Mucosa of gallbladder (tissue), 1 donor: ENCODE measurements around the gene SLC1A4. TPM values are rescaled to one million over a fixed set of nuclear protein-coding genes. Genes with fewer than 3 reads are reported as not detected.
A peak's percentile ranks its signal among the peaks of the same experiment; 100 is the strongest.
"Not testable (repeated sequence)": the region's sequence is repeated elsewhere in the genome, so short reads cannot be mapped to it uniquely, and the experiment has no call there.

Experiments used
- DNase-seq: peaks from one replicate; pipeline ENCODE4 v3.0.0-alpha.2; 2020; ENCODE audit warnings: low spot score
- total RNA-seq: library from RNA; stranded (reverse); gene quantifications from one replicate; pipeline ENCODE4 v1.2.1, GENCODE V29; 2021
- donor health status: DM: no; HTN: no; CAD: no.

Gene SLC1A4
- total RNA-seq, 1 donor from 2014 or later: 14.3 TPM

- no peak for DNase-seq
Measured at GRCh38 chr2:65026154-65026553, 37.0 kb downstream of the SLC1A4 start.

DNA sequence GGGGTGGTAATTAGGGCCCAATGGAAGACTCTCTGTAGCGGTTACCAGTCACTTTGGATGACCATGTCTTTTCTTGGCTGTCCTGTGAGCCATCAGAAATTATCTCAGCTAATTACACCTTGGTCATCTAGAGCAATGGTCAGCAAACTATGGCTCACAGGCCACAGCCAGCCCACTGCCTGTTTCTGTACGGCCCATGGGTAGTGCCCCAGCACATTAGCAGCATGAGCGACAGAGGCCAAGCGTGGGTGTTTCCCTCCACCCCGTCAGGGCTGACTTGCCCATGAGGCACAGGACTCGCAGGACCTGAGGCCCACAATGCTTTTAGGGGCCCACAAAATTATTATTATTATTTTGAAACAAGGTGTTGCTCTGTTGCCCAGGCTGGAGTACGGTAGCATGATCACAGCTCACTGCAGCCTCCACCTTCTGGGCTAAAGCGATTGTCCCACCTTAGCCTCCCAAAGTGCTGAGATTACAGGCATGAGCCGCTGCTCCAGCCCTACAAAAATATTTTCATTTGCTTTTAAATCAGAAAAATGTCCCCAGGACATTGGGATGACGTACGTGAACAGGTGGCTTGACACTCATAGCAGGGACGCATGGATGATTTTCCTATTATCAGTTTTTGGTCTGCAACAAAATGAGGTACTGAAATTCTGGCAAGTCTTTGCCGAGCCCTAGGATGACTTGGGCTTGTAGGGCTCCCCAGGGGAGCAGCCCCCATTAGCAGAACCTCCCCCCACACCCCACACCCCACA, 37.7 kb downstream of the SLC1A4 start:
- no peak for DNase-seq

- no peak for DNase-seq
Measured at GRCh38 chr2:65027616-65028244, 38.5 kb downstream of the SLC1A4 start.

GRCh38 chr2:65030476-65031332, 41.5 kb downstream of the SLC1A4 start:
- DNase-seq: no peak

DNA sequence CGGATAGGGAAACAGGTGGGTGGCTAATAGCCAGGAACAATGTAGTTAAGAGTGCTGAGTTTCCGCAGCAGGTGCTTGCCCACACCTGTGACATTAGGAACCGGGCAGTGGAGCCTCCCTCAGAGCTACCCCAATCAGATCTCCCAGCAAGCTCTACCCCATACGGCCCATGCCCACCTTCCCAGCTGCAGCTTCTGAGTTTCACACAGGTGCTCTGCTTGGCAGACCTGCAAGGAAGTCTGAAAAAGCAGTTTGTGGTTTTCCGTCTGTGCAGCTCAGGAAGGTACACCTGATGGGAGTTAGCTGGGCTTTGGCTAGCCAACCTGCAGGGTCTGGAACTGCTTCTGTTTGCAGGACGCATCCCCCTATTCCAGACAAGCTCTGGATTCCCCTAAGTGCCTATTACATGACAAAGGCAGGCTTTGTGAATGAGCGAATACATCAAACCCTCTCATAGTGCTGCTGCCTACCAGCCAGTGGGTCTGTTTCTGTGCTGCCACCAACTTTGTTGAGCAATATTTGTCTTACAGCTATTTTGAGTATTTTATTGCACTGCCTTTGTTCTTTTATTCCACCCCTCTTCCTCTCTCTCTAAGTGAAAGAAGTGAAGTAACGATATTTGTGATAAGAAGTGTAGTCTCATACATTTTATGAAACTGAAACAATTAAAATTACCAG, 42.3 kb downstream of the SLC1A4 start:
- no peak for DNase-seq

- no peak for DNase-seq
Measured at GRCh38 chr2:65032019-65032975, 43.1 kb downstream of the SLC1A4 start.

DNA sequence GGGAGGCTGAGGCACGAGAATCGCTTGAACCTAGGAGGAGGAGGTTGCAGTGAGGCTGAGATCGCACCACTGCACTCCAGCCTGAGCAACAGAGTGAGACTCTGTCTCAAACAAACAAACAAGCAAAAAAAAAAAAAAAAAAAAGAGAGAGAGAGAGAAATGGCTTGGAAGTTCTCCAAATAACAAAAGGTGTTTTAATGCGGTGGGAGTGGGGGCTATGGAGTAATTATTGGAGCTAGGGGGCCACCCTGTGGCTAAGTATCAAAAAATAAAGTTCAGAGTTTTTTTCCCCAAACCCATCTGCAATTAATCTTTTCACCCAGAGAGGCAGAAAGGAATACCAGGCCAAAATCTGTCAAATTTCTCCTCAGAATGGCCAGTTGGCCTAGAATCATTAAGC, 44.0 kb downstream of the SLC1A4 start:
- DNase-seq: no peak

GRCh38 chr2:65033667-65034066, 44.5 kb downstream of the SLC1A4 start:
- not testable (repeated sequence) for DNase-seq

- DNase-seq: no peak
Measured at GRCh38 chr2:65035351-65035943, 46.2 kb downstream of the SLC1A4 start.

GRCh38 chr2:65037178-65037577, 48.0 kb downstream of the SLC1A4 start:
- no peak for DNase-seq

DNA sequence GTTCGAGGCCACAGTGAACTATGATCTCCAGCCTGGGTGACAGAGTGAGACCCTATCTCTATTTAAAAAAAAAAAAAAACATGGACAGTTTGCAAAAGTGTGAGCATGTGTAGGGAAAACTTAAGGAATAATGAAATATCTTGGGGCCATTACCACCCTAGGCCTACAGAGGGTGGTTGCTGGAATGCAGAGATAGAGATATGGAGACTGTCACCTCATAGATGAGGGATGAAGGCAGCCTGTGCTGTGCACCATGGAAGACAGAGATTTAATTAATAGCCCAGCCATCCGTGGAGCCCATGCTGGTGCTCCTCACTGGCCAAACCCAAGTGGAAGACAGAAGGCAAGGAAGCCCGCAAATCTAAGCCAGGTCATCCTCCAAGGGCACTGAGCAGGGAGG, 50.4 kb downstream of the SLC1A4 start:
- DNase-seq: no peak

DNA sequence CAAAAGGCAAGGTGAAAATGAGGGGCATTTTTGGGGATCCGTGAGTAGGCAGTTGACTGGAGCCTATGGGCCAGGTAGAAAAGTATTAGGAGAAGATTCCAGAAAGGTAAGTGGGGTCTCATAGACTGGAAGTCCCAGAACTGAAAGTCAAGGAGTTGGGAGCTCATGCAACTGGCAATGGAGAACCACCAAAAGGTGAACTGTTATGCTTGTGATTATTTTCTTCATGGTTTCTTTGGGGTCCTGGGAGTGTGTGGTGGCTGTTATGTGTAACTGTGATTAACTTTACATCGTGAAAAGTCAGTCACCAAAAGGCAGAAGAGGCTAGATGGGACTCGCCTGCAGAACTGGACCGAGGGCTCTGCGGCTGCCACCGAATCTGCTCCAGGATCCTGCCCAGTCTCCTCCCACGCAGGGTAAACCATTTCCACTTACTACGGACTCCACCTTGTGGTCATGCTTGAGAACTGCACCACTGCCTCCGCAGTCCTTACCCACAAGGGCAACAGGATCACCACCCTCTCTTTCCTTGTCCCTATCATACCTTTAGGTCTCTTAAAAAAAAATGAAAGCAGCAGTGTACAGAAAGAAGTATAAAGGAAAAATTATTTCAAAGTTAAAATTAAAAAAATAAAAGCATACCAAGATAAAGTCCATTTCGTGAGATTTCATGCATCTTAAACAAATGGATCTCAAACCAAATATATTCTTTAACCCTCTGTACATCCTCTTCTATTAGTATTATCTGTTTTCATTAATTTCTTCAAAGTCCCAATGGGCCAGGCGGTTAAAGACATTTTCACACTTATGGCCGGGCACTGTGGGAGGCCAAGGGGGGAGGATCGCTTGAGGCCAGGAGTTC, 51.4 kb downstream of the SLC1A4 start:
- DNase-seq: peak; percentile 90

- no peak for DNase-seq
Measured at GRCh38 chr2:65043001-65043400, 53.8 kb downstream of the SLC1A4 start.

- DNase-seq: no peak
Measured at GRCh38 chr2:65044097-65044735, 55.0 kb downstream of the SLC1A4 start.

DNA sequence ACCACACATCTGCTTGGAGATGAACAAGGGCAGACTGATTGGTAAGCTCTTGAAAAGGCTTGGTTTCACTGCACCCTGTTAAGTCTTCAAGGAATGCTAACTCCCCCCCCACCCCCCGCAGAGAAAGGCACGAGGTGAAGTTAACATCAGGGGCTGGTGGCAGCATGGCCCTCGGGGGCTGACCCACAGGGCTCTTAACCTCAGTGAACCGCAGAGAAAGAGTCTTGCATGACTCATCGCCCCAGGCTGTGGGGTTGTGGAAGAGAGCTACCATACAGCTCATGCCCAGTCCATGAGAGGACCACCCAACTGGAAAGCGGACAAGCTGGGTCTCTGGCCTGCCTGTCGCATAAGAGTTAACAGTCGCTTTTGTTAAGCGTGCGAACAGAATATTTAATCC, 56.5 kb downstream of the SLC1A4 start:
- no peak for DNase-seq

GRCh38 chr2:65046633-65047407, 57.6 kb downstream of the SLC1A4 start:
- DNase-seq: no peak

DNA sequence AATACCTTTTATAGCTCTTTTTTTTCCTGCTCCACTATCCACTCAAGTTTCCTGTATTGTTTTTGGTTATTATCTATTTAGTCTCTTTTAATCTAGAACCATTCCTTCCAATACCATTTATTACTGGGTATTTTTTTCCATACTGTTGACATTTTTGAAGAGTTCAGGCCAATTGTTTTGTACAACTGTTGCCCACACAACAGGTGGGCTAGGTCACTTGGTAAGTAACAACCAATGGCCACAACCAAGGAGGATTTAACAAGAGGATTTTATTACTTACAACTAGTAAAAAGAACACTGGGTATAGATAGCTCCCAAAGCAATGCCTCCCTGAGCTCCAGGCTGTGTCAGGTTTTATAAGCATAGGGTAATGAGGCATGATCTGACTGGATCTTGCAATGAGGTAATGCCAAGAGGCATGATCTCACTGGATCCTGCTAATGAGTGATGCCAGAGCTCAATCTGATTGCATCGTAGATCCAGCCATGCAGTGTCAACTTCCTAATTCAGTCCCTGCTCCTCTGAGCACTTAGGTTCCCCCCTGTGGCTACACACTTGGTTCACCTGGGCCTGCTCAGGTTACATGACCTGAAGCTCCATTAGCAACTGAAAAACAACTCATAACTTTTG, 59.9 kb downstream of the SLC1A4 start:
- DNase-seq: no peak

DNA sequence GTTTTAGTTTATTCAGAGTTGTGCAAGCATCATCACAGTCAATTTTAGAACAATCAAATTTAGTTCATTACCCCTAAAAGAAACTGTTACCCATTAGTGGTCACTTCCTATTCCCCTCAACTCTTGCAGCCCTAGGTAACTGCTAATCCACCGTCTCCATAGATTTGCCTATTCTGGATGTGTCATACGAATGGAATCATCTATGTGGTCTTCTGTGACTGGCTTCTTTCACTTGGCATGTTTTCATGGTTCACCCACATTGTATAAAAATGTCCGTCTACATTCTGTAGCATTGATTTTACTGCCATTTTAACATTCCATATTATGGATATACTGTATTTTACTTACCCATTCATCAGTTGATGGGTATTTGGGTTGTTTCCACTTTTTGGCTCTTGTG, 61.7 kb downstream of the SLC1A4 start:
- no peak for DNase-seq
